Fibroblast of skin of abdomen (primary cell): ENCODE measurements around the gene NANOS2. TPM values are rescaled to one million over a fixed set of nuclear protein-coding genes. Genes with fewer than 3 reads are reported as not detected.

Experiments
- DNase-seq: peaks from one replicate; pipeline ENCODE4 v3.0.0-alpha.2; 2013
- polyA plus RNA-seq, 2 experiments: library from polyadenylated mRNA; unstranded; fragments of 120-200 nt; gene quantifications; one replicate each; pipeline ENCODE4 v1.2.1, GENCODE V29; 2013; ENCODE audit not compliant: insufficient read length in 2 of 2

Gene NANOS2
- not detected for polyA plus RNA-seq (2013, experiment 1 of 2; ENCODE audit: insufficient read length)
- polyA plus RNA-seq (2013, experiment 2 of 2; ENCODE audit: insufficient read length), result not detected

DNA sequence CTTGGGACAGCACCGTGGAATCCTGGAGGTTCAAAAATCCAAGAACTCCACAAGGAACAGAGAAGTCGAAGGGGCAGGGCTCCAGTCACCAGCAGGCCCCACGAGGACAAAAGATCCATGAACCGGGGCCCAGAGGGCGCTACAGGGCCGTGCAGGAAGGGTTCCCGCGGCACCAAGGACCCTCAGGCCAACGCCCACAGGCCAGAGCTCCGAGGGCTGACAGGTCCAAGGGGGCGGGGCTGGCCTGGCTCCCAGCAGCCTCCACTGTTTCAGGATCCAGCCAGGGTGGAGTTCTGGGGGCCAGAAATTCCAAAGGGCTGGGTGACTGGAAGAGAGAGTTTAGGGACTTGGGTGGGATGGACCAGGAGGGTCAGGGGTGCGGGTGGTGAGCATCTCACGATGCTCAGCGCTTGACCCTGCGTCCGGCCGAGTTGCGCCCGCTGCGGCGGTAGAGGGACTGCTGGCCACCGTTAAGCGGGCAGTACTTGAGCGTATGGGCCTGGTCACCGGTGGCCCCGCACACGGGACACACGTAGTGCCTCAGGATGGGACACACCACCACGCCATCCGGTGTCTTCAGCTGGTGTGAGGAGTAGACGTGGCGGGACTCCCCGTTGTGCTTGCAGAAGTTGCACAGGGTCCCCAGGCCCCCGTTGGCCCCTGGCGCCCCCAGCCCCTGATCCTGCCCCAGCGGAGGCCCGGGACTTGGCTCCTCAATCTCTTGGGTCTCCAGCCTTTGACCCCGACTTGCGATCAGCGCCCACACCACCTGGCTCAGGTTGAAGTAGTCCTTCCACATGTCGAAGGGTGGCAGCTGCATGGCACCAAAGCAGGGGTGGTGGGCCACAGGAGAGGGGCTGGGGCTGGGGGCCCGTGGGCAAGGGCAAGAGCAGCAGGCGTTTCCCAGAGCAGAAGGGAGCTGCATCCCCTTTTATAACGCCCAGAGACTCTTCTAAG lies at the start of gene NANOS2:
TSS of gene NANOS2 (minus strand) at position 905 of the 957 bp plus-strand sequence. CDS start at position 820, 85 bp downstream.
- DNase-seq, result no peak

DNA sequence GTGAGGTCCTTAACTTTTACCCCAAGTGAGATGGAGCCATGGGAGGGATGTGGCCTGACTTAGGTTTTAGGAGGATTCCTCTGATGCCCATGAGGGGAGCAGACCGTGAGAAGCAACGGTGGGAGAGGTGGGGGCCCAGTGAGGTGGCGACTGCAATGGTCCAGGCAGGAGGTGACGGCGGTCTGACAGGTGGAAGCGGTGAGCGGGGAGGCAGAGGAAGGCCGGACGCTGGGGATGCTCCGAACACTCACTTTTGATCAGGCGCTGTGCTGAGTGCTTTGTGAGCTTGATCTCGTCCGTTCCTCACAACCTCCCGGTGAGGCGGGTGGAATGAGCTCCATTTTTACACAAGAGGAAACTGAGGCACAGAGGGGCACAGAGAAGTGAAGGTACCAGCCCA lies 47.4 kb upstream of the NANOS2 start:
- DNase-seq, result no peak

DNA sequence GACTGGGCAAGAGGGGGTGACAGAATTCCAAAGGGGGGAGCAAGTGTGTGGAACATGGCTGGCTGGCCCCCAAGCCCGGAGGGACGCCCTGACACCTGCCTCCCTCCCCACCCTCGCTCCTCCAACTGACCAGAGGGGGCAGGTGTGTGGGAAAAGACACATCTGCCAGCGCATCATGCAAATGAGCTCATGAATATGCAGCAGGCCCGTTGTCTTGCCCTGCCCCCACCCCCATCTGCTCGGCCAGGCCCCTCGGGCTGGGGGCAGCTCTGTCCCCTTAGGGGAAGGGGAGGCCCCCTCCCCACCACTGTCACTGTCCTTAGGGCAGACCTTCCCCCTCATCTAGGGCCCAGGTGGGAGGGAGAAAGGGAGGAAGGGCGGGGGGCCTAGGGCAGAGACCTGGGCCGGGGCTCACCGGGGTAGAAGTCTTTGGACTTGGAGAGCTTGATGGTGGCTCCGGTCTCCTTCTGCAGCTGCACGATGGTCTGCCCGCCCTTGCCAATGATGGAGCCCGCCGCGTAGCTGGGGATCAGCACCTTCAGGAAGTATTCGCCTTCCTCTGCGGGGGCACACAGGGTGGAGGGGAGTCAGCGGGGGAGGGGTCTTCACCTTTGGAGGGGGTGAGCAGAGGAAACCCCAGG lies 46.1 kb upstream of the NANOS2 start:
- no peak for DNase-seq

DNA sequence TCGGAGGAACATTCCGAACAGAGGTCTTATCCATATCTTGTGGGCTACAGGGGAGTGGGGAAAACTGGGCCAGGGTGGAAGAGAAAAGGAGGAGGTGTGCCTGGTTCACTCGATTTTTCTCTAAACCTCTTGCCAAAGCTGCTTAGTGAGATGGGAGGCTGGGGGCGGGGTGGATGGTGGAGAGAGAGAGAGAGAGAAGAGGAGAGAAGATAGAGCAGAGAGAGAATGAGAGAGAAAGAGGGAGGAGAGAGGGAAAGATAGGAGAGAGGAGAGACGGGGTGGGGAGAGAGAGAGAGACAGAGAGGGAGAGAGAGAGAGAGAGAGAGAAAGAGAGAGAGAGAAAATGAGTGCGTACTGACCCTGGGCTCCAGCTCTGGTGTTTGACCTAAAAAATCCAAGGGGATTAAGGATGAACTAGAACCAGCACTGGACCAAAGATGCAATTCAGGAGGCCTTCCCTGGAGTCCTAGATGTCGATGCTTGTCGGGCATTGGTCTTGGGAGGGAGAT lies 45.0 kb upstream of the NANOS2 start:
- no peak for DNase-seq

GRCh38 chr19:45958769-45959516 lies 44.4 kb upstream of the NANOS2 start:
- DNase-seq, result peak; percentile 31

DNA sequence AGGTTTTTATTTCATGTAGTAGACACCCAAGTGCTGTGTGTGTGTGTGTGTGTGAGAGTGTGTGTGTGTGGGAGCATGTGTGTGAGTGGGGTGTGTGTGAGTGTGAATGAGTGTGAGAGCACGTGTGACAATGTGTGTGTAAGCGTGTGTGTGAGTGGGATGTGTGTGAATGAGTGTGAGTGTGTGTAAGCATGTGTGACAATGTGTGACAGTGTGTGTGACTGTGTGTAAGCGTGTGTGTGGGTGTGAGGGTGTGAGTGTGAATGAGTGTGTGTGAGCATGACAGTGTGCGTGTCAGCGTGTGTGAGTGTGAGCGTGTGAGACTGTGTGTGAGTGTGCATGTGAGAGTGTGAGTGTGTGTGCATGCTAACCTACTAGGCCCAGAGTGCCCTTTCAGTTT lies 43.7 kb upstream of the NANOS2 start:
- no peak for DNase-seq

- DNase-seq, result peak; percentile 8
Measured at GRCh38 chr19:45955905-45956608, 41.5 kb upstream of the NANOS2 start.

GRCh38 chr19:45954156-45954555 lies 39.6 kb upstream of the NANOS2 start:
- DNase-seq, result no peak

GRCh38 chr19:45953676-45954075 lies 39.1 kb upstream of the NANOS2 start:
- DNase-seq, result no peak

GRCh38 chr19:45952686-45953505 lies 38.3 kb upstream of the NANOS2 start:
- peak; percentile 45 for DNase-seq

DNA sequence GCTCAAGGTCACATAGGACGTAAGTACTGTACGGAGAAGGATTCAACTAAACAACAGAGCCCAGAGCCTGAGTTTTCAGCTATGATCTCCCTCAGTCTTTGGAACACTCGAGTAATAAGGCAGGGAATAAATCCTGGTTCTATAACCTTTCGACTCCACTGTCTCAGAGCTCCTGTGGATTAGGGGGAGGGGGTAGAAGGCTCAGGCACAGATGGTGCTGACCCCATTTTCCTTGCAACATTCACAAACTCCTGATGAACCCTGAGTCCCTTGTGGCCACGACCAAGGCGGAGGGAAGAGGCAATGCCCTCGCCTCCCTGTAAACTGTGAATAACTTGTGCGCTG lies 37.7 kb upstream of the NANOS2 start:
- no peak for DNase-seq

GRCh38 chr19:45947926-45948325 lies 33.3 kb upstream of the NANOS2 start:
- DNase-seq, result peak; percentile 28

GRCh38 chr19:45940515-45940805 lies 25.9 kb upstream of the NANOS2 start:
- no peak for DNase-seq

DNA sequence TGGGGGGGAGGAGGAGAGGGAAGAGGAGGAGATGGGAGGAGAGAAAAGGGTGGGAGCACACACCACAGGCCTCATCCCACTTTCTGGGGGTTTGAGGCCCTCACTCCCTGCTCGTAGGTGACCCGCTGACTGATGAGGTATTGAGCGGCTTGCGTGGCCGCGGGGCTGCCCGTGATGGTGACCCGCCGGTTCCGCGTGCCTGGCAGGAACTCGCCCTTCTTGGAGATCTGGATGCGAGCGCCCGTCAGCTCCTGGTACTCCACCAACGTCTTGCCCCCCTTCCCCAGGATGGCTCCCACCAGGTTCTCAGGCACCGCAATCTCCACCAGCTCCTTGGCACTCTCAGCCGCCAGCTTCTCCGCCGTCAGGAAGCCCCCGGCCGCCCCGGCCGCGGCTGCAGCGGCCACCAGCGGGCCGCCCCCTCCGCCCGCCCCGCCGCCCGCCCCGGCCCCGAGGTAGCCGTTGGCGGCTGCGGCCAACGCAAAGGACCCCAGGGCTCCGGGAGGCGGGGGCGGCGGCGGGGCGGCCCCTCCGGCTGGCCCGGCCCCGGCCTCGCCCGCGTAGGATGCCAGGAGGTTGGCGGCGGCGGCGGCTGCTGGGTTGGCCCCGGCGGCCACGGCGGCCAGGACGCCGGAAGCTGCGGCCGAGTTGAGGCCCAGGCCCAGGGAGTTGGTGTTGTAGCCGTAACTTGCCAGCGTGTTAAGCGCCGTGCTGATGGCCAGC lies 25.4 kb upstream of the NANOS2 start:
- no peak for DNase-seq

- DNase-seq, result no peak
Measured at GRCh38 chr19:45938733-45939319, 24.2 kb upstream of the NANOS2 start.

GRCh38 chr19:45935267-45935666 lies 20.7 kb upstream of the NANOS2 start:
- DNase-seq, result no peak

DNA sequence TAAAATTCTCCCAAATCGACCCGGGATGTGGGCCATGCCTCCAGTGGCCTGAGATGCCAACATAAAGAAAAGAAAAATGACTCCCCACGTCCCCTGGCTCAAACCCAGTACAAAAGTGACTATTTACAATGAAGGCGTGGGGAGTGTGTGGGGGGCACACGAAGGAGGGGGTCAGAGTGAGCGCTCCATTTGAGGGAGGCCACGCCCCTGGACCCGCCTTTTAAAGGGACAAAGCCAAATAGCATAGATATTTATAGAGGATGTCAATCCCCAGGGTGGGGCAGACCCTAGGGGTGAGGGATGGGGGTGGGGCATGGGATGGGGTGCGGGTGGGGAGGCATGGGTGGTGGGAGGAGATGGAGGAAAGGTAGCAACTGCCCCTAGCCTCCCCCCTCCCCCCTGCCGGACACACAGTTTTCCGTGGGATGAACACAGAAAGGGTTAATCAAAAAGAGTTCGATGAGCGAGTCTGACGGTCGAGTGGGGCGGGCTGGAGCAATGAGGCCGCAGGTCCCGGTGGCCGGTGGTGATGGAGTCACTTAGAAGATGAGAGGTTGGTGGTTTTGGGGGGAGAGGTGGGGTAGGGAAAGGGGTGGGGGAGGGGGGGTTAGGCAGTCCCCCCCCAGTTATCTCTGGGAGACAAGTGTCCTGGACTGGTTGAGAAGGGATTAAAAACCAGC lies 20.1 kb upstream of the NANOS2 start:
- no peak for DNase-seq

- DNase-seq, result no peak
Measured at GRCh38 chr19:45933759-45934158, 19.2 kb upstream of the NANOS2 start.

DNA sequence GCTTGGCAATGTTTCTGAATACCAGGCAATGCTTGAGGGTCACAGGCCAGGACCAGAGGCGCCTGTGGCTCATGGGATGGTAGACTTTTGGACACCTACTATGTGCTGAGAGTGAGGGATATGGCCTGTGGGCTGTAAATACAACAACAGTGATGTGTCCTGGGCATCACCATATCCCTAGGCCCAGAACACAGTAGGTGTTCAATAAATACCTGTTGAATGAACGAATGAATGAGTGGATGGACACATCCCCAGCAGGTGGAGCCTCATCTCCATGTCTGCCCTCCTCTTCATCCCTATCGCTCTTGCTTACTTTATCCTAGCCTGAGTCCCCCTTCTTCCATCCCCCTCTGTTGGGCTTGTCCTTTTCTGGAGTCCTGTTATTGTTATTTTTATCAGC lies 16.5 kb upstream of the NANOS2 start:
- no peak for DNase-seq

GRCh38 chr19:45929247-45929646 lies 14.7 kb upstream of the NANOS2 start:
- no peak for DNase-seq
